NCI-H146 treated with DMSO at 0.1 percent for 48 hours (cell line): ENCODE measurements around the gene PRKG1.
"Not testable (repeated sequence)": the region's sequence is repeated elsewhere in the genome, so short reads cannot be mapped to it uniquely, and the experiment has no call there.

Experiments used
- DNase-seq: peaks from one replicate; lab custom pipeline; 2025; ENCODE audit not compliant: unreplicated experiment; lab: John Stamatoyannopoulos, UW

The PRKG1 gene

DNA sequence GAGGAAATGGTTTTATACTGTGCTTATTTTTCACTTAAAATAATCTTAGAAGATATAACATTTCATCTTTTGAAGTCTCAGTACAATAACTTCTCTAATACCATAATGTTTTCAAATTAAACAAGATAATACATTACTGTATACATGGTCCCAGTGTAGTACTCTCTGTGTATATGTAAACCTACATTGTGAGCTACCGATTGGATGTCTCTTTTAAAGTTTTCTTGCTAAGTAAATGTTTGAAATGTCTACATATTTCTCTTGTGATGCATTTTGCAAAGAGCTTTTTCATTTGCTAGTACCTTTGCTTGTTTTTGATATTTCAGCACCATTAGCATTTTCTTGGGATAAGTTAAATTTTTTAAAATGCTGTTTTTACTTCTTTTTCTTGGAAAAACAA, 94.8 kb downstream of the PRKG1 start:
- no peak for DNase-seq

DNA sequence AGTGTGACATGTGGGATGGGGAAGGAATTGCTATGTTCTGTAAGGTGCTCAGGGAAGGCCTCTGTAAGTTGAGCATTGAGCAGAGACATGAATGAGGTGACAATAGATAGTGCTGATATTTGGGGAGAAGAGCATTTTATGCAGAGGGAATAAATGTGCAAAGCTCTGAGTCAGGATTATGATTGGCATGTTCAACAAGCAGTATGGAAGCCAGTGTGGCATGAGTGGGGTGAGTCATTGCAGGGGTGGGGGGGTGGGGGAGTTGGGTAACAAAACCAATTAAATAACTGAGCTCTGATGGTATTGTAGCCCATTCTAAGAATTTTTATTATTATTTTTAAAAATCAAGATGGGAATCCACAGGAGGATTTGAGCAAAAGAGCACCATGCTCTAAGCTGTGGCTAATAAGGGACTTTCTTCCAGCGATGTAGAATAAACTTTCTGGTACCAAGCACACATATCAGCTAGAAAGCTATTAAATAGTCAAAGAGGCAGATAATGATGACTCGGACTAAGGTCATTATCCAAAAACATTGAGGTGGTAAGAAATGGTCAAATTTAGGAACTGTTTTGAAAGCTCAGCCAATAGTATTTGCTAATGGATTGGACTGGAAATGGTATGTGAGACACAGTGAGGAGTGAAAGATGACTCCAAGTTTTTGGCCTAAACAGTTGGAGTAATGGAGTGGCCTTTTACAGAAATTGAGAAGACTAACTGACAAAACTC, 96.4 kb downstream of the PRKG1 start:
- no peak for DNase-seq

DNA sequence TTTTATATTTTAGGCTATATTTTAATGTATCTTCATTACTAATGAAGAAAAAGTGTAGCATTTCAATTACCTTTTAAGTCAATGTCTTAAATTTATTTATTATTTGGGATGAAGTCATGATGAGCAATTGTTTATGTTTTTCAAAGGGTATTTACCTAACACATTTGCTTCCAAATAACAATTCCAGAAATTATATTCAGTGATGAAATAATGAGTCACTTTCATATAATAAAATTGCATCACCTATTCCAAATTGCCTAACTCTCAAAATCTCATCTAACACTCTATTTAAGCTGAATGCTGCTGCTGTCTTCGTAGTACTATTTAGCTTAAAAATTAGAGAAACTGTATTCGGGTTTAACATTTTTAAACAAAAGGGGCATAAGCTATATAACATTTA, 97.7 kb downstream of the PRKG1 start:
- no peak for DNase-seq

DNA sequence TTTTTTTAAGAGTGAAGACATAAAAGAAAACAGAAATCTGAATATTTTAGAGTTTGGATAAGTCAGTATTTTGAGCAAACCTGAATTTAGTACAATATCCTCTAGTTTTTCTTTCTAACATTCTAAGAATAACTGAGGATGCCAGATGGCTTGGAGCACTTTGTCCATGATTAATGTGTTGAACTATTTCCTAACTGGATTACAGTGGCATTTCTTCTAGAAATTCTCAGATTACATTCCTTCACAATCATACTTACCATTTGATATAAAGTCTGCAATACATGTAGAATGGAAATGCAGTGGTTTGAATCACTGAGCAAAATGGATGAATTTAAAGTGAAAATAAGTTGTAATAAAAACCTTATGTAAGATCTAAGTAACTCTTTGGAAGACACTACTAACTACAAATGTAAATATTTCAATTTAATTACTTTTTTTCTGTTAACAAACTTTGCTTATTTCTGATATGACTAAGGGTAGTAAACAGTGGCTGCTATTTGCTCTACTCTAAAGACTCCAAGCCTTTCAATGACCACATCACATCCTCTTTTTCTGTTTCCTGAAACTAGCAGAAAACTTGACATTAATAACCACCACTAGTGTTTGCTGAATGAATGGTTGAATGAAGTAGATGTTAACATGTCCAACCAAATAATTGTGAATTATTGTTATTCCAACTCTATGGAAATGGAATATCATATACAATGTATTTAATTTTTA, 102.8 kb downstream of the PRKG1 start:
- DNase-seq: no peak

DNA sequence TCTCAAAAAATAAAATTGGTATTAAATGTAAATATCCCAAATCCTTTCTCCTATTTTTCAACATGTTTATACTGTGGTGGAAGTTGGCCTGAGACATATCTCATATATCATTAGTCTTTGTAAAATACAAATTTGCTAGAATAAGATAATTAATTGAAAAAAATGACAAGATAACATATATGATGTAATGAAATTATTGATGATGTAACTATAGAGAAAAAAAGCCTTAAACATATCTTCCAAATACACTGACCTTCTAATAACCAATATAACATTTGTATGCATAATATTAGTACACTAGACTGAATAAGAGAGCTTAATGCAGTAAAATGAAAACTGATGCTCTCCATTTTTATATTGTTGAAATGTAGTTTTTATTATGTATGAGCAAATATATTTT, 104.3 kb downstream of the PRKG1 start:
- no peak for DNase-seq

DNA sequence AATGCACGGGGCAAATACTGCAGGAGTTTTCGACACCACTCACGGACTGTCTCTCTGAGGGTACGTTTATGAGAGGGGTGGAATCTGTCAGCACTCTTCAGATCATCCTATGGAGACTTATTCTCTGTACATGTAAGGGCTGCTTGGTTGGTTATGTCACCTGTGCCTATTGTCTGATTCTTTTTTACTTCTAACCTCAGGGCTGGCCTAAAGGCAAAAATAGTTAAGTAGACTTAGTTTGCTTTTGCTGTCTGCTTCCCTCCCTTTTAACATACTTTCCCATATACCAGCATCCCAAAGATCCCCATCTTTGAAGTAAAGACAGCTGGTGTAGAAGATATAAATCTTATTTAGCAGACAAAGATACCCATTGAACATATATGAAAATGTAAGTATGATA, 105.9 kb downstream of the PRKG1 start:
- DNase-seq: no peak

DNA sequence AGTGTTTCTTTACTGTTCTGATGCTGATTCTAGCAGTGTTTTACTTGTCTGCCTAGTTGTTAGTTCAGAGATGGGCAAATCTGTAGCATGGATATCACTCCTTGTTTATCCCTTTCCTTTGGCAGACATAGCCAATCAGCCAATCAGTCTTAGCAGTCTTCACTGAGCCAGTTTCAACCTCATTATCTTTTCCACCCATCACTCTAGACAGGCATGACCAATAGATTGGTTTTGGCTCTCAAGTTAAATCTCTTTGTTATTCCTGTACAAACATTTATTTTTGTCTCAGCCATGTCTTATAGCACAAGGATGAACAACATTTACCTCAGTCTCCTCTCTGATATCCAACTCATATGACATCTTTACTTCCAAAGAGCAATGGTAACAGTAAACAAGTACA, 109.5 kb downstream of the PRKG1 start:
- DNase-seq: no peak

DNA sequence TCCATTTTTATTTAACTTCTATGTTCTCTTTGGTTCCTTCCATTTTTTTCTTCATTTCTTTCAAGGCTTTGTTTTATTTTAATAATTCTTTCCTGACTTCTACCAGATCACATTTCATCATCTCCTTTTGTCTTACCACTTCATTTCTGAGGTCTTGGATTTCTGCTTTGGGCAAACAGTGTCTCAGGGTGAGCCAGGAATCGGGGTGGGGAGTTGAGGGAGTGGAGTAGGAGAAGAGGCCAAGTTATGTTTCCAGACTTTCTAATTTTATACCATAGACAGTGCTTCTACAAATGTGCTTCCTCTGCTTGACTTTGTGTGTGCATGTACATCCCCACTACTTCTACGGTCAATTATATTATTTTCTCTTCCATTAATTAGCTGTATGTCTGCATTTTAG, 112.1 kb downstream of the PRKG1 start:
- DNase-seq: no peak

DNA sequence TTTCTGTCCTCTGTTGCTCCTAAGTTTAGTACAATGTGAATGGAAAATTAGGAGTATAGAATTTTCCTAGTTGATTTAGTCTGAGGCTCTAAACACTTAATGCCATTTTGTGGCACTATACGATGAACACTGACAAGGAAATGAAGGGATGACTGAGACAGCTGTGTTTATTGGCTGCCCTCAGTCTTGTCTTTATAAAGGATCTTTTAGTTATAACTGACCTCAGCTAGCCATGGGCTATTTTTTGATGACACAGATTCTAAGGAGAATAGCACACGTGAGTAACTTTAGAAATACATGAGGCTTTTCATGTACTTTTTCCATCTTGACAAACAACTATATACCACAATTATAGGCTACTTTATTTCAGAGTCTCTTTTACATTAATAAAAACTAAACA, 113.7 kb downstream of the PRKG1 start:
- DNase-seq: no peak

DNA sequence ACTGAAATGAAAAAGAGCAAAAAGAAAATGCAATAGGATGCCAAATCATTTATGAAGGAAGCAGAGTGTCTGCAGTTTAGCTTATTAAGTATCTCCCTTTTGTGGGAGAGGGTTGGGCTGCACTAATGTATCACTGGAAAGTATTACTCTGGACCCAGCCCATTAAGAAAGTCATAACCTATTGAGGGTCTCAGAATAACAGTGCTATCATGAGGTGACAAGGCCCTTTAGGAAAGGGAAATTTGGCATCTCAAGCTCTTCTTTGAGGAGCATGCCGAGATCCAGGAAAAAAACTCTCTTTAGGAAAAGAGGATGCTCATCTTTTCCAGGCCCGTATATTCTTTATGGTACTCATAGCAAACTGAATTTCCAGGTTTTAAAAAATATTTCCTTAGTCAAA, 114.6 kb downstream of the PRKG1 start:
- DNase-seq: no peak

DNA sequence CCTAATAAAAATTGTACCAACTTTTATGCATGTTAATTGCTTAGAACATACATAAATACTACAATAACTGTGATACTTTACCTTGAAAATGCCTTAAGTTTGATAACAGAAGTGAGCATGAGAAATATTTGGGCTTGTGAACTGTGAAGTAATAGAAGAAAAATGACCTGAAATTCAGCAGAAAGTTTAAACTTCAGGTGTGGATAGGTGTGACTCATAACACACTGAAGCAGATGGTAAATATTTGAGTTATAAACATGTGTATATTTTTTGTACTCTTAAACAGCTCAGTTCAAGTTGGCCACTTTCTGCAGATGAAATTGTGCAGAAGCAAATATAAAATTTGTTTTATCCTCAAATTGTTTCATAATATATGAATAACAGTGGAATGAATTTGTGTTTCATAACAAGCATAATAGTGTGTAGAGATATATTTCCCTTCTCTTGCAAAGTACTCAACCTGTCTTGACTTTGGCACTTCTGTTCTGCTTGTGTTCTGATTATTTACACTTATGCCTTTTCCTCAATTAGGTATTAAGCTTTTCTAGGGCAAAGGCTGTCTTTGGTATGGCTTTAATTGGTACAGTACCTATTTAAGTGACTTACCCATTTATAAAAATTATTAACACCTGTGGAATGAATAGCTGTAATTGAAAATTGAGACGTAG, 122.4 kb downstream of the PRKG1 start:
- no peak for DNase-seq

DNA sequence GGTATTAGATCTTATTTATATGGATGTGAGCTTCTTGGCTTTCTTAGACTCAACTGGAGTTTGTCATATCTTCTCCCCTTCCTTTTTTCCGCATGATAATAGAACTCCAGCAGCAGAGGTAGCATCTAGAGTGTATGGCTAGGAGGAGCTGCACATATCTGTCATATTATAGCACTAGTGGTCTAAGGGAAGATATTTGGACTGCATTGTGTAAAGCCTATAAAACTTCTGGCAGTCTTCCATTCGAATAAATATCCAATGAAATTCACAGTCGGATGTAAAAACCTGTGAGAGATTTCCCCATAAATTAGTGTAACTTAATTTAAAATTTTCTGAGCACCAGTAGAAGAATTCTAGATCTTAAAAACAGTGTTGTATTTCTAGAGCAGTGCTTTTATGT, 123.9 kb downstream of the PRKG1 start:
- no peak for DNase-seq

DNA sequence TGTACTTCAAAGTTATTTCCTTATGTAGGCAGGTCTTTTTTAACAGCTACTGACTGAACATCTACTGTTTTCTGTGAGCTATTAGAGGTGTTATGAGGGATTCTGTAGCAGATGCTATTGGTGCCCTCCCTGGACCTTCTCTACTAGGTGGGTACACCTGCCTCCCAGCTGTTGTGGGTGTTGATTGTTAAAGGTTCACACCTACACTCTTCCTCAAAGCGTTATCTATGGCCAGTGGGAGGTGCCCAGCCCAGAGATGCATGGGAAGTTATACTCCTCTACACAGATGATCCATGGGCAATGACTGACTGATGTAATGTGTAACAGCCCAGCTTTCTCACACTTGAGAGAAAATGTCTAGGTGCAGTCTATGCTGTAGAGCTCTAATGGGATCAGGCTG, 127.7 kb downstream of the PRKG1 start:
- DNase-seq: no peak

DNA sequence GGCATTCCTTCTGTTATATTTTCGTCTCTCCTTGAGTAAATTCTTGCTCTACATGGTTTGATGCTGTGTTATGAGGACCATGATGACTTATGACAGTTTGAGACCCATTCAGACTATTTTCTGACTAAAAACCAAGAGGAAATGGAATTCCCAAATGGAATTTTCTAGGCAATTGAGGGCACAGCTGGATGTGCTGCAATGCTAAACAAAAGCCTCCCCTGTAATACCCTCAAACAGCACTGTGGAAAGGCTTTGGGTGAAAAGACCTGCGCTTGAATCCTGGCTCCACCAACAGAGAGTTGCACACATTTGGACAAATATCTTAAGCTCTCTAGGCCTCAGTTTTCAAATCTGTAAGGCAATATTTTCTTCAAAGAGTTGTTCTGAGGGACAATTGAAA, 129.1 kb downstream of the PRKG1 start:
- no peak for DNase-seq

DNA sequence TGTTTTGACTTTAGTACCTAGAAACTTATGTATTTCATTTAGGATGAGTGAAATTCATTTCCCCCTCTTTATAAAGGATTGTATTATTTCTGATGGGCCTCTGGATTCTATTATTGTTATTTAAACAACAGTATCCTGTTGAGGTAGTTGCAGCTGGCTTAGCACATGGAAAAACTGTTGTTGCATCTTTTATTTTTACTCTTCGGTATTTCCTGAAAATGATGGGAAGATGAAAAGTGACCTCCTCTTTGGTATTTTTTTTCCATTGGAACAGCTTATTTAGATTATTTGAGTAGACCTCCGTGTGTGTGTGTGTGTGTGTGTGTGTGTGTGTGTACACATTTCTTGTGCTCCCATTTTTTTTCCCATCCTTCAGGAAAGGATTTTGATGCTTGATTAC, 129.8 kb downstream of the PRKG1 start:
- no peak for DNase-seq

DNA sequence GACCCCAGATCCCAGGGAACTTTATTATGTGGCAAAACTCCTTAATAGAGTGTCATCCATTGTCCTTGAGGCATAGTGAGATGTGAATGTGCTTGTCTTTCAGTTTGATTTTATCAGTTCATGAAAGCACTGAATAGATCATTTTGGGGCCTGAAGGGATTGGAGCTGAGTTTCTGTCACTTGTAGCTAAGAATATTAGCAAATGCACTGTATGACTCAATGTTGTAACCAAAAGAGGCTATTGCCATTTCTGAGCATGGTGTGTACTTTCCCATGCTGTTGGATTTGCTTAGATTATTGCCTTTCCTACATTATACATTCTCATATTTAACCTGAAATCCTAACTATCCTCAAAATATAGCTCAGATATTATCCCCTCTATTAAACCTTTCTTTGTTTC, 130.4 kb downstream of the PRKG1 start:
- no peak for DNase-seq

DNA sequence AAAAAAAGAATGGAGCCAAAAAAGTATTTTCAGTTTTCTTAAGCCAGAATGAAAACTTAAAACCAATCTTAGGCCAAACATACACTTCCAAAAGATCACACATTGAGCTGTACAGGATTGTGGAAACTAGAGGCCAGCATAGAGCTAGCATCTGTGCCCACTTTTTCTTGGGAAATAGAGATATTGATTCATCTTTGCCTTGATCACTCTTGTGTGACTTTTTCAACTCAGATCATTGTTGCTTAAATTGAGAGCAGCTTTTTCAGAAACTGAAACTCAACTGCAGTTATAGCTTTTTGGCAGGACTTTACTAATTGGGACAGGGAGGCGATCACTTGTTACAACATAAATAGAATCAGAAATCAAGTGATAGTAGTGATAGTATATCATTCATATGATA, 132.2 kb downstream of the PRKG1 start:
- DNase-seq: no peak

DNA sequence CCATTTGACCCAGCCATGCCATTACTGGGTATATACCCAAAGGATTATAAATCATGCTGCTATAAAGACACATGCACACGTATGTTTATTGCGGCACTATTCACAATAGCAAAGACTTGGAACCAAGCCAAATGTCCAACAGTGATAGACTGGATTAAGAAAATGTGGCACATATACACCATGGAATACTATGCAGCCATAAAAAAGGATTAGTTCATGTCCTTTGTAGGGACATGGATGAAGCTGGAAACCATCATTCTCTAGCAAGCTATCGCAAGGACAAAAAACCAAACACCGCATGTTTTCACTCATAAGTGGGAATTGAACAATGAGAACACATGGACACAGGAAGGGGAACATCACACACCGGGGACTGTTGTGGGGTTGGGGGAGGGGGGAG, 138.7 kb downstream of the PRKG1 start:
- not testable (repeated sequence) for DNase-seq

DNA sequence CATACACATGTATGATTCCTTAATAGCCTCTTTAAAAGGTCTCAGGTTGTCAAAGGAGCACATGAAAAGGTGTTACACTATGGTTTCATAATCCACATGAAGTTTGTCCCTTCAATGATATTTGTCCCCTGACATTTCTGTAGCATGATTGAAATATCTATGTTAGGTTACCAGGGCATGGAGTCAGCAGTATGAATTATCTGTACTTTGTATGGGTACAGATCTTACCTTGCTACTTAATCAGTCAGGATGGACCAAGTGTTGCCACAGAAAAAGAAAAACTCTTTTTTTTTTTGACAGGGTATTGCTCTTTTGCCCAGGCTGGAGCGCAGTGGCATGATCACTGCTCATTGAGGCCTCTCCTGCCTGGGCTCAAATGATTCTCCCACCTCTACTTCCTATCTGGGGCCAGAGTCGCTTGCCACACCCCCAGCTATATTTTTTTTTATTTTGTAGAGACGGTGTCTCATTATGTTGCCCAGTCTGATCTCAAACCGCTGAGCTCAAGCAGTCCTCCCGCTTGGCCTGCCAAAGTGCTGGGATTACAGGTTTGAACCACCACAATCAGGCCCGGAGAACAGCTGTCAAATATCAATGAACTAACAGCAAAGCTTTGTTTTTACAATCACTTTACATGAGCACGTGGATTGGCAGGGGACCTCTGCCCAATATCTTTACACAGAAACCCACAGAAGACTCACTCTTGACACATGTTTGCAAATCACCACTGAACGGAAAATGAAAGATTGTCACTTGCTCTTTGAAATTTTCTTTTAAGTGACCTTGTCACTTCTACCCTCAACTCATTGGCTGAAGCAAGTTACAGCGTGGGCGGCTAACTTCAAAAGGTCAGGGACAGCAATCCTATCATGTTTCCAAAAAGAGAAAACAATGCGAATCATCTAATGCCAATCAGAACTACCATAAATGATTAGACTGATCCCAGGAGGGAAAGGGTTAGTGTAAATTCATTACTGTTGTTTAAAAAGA, 140.2 kb downstream of the PRKG1 start:
- DNase-seq: no peak

DNA sequence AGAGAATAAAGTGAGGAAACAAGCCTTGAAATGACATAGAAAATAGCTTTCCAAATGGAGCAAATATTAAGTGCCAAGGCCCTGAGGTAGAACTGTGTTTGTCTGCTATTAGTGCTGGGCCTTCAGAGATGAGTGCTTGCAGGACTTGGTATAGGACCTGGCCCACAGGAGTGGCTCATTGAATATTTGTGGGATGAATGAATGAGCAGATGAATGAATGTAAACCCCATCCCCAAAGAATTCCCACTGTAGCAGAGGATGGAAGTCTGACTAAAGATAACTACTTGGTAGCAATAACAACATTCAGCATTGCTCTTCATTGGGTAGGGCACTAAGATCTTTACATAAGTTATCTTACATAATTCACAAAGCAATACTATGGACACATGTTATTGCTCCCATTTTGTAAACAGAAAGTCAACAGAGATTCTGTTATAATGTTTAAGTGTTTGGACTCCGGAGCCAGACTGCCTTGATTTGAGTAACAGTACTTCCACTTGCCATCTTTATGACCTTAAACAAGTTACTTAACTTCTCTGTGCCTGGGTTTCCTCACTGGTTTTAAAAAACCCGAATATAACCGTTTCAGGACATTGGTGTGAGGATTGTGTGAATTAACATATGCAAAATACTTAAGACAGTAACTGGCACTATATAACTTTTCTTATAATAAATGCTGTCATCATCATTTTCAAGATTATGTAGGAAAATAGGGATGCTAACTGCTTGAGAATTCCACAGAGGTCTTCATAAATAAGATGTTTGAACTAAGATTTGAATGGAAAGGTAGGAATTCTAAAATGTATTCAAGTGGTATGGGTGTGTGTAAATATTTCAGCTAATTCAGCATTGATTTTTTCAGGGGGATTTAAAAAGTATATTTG, 141.9 kb downstream of the PRKG1 start:
- DNase-seq: no peak
